Osteoblast (primary cell): ENCODE data around the gene MARVELD1. TPM values are rescaled to one million over a fixed set of nuclear protein-coding genes. Genes with fewer than 3 reads are reported as not detected.

Source experiments
- DNase-seq: peaks from one replicate; pipeline ENCODE4 v3.0.0; 2011; ENCODE audit warnings: low spot score, mixed read lengths; ENCODE audit not compliant: insufficient read length; ENCODE audit errors: missing footprints
- H2AFZ ChIP-seq: 2 replicates; pipeline ENCODE4 v1.6.0; 2011; ENCODE audit warnings: mild to moderate bottlenecking, low read length
- H3K27ac ChIP-seq: 2 replicates; pipeline ENCODE4 v1.5.1; 2011; ENCODE audit warnings: mild to moderate bottlenecking, low read depth, low read length, moderate library complexity
- H3K27me3 ChIP-seq: 2 replicates; pipeline ENCODE4 v1.6.0; 2012; ENCODE audit warnings: mild to moderate bottlenecking, control low read depth, inconsistent platforms, low read length, moderate library complexity; ENCODE audit not compliant: insufficient read depth
- H3K36me3 ChIP-seq: 2 replicates; pipeline ENCODE4 v1.5.1; 2011; ENCODE audit warnings: mild to moderate bottlenecking, low read length, control low read depth, moderate library complexity; ENCODE audit not compliant: insufficient read depth
- H3K4me1 ChIP-seq: 2 replicates; pipeline ENCODE4 v1.5.1; 2011; ENCODE audit warnings: mild to moderate bottlenecking, low read length, control low read depth, moderate library complexity; ENCODE audit not compliant: insufficient read depth
- H3K4me2 ChIP-seq: 2 replicates; pipeline ENCODE4 v1.6.0; 2011; ENCODE audit warnings: mild to moderate bottlenecking, low read length; ENCODE audit not compliant: insufficient read depth
- H3K4me3 ChIP-seq: fragments of 200-600 bp; sonication (generic); 3 replicates; pipeline ENCODE4 v1.5.1; 2012; ENCODE audit warnings: mild to moderate bottlenecking, low read length, inconsistent platforms; ENCODE audit not compliant: insufficient read depth
- H3K79me2 ChIP-seq: 2 replicates; pipeline ENCODE4 v1.6.0; 2012; ENCODE audit warnings: mild to moderate bottlenecking, low read length, control low read depth, inconsistent platforms; ENCODE audit not compliant: insufficient read depth
- H3K9me3 ChIP-seq: 2 replicates; pipeline ENCODE4 v1.5.1; 2011; ENCODE audit warnings: low read depth, low read length, control low read depth
- H4K20me1 ChIP-seq: 2 replicates; pipeline ENCODE4 v1.6.0; 2012; ENCODE audit warnings: mild to moderate bottlenecking, low read length, control low read depth; ENCODE audit not compliant: insufficient read depth
- CTCF ChIP-seq: IDR thresholded peaks from 2 replicates; pipeline ENCODE4 v1.5.1; 2011; ENCODE audit warnings: mild to moderate bottlenecking, low read depth, low read length, moderate library complexity; ENCODE audit errors: extremely low read depth
- total RNA-seq: library from RNA; depleted of rRNA; stranded (reverse); fragments of >200 nt; gene quantifications from 2 replicates; pipeline ENCODE4 v1.2.3, GENCODE V29; 2012

MARVELD1 gene
- total RNA-seq, 1 donor = 57.5 TPM

- Histone ChIP-seq H3K79me2 (no peaks in the 10 kb centered on the region), H3K9me3 (no peaks in the 10 kb centered on the region), H3K4me1 (peaks cover 10% of the 10 kb centered on the region), H3K27me3 (no peaks in the 10 kb centered on the region), H4K20me1 (no peaks in the 10 kb centered on the region), H2AFZ (no peak overlapping the region), H3K27ac (no peak overlapping the region), H3K36me3 (no peaks in the 10 kb centered on the region), H3K4me3 (no peak overlapping the region), H3K4me2 (no peak overlapping the region)
- no peak for TF ChIP-seq CTCF
- no peak for DNase-seq
Observed at GRCh38 chr10:97704341-97704740, 9.2 kb upstream of the MARVELD1 start.

GRCh38 chr10:97705006-97705670 is 8.4 kb upstream of the MARVELD1 start:
- no peaks in the 10 kb centered on the region for H3K9me3 ChIP-seq
- no peak for DNase-seq

GRCh38 chr10:97707134-97707861 is 6.2 kb upstream of the MARVELD1 start:
- no peak for TF ChIP-seq CTCF
- peaks cover 20% of the 10 kb centered on the region for H3K4me1 ChIP-seq
- H2AFZ ChIP-seq = no peak overlapping the region
- no peaks in the 10 kb centered on the region for H3K27me3 ChIP-seq
- H3K9me3 ChIP-seq = no peaks in the 10 kb centered on the region
- H3K4me2 ChIP-seq = no peak overlapping the region
- no peak for DNase-seq
- H3K27ac ChIP-seq = no peak overlapping the region
- no peaks in the 10 kb centered on the region for H4K20me1 ChIP-seq
- no peak overlapping the region for H3K4me3 ChIP-seq
- H3K36me3 ChIP-seq = no peaks in the 10 kb centered on the region
- H3K79me2 ChIP-seq = no peaks in the 10 kb centered on the region

More at GRCh38 chr10:97705006-97705670, 8.4 kb upstream of the MARVELD1 start:
- H4K20me1 ChIP-seq = no peaks in the 10 kb centered on the region
- H3K4me3 ChIP-seq = no peak overlapping the region
- H3K27ac ChIP-seq = no peak overlapping the region
- no peaks in the 10 kb centered on the region for H3K79me2 ChIP-seq
- no peak overlapping the region for H2AFZ ChIP-seq
- TF ChIP-seq CTCF = no peak
- H3K4me2 ChIP-seq = no peak overlapping the region
- no peaks in the 10 kb centered on the region for H3K36me3 ChIP-seq
- H3K4me1 ChIP-seq = peaks cover 18% of the 10 kb centered on the region
- H3K27me3 ChIP-seq = no peaks in the 10 kb centered on the region

GRCh38 chr10:97708167-97708566 is 5.4 kb upstream of the MARVELD1 start:
- H3K4me2 ChIP-seq = no peak overlapping the region
- H3K4me1 ChIP-seq = peaks cover 25% of the 10 kb centered on the region
- H3K36me3 ChIP-seq = no peaks in the 10 kb centered on the region
- DNase-seq = no peak
- H3K27ac ChIP-seq = no peak overlapping the region
- no peaks in the 10 kb centered on the region for H3K27me3 ChIP-seq
- no peaks in the 10 kb centered on the region for H3K9me3 ChIP-seq
- H3K79me2 ChIP-seq = no peaks in the 10 kb centered on the region
- TF ChIP-seq CTCF = no peak
- H2AFZ ChIP-seq = no peak overlapping the region
- no peak overlapping the region for H3K4me3 ChIP-seq
- no peaks in the 10 kb centered on the region for H4K20me1 ChIP-seq
